Ectodermal cell (in vitro differentiated cells): ENCODE results near the gene GALNT4.

Source experiments
- H3K27ac ChIP-seq: 2 replicates; pipeline ENCODE4 v1.7.0; 2013; ENCODE audit warnings: mild to moderate bottlenecking, low read depth, low read length; ENCODE audit not compliant: insufficient read depth, poor library complexity, severe bottlenecking
- H3K27me3 ChIP-seq: 2 replicates; pipeline ENCODE4 v1.7.0; 2013; ENCODE audit warnings: mild to moderate bottlenecking, low read length; ENCODE audit not compliant: insufficient read depth, control insufficient read depth, poor library complexity, severe bottlenecking
- H3K36me3 ChIP-seq: one replicate; pipeline ENCODE4 v1.7.0; 2013; ENCODE audit warnings: low read length; ENCODE audit not compliant: control insufficient read depth, insufficient read depth
- H3K4me1 ChIP-seq: one replicate; pipeline ENCODE4 v1.7.0; 2013; ENCODE audit warnings: low read length; ENCODE audit not compliant: control insufficient read depth, insufficient read depth
- H3K4me3 ChIP-seq: 2 replicates; pipeline ENCODE4 v1.7.0; 2013; ENCODE audit warnings: low read depth, low read length, control low read depth; ENCODE audit not compliant: insufficient read depth
- H3K9me3 ChIP-seq: 2 replicates; pipeline ENCODE4 v1.7.0; 2013; ENCODE audit warnings: mild to moderate bottlenecking, low read length, moderate library complexity; ENCODE audit not compliant: control insufficient read depth
- WGBS, 2 experiments: methylation state at CpG; one replicate each; pipeline ENCODE4 v1.1.7; 2013; ENCODE audit warnings: missing lambda C conversion rate in 2 of 2; 5-methylcytosine and 5-hydroxymethylcytosine counted together

The GALNT4 gene

GRCh38 chr12:89494411-89495231 is 30.0 kb downstream of the GALNT4 start:
- no peak overlapping the region for H3K4me3 ChIP-seq
- H3K36me3 ChIP-seq: no peaks in the 10 kb centered on the region
- H3K27ac ChIP-seq: no peak overlapping the region
- H3K27me3 ChIP-seq: no peaks in the 10 kb centered on the region
- 92 to 95% methylated on average over 9 of the region's 9 CpGs for WGBS, 2 experiments
- no peaks in the 10 kb centered on the region for H3K9me3 ChIP-seq
- no peaks in the 10 kb centered on the region for H3K4me1 ChIP-seq

- Histone ChIP-seq H3K27me3 (no peaks in the 10 kb centered on the region), H3K27ac (no peak overlapping the region), H3K9me3 (no peaks in the 10 kb centered on the region), H3K36me3 (no peaks in the 10 kb centered on the region), H3K4me3 (no peak overlapping the region), H3K4me1 (no peaks in the 10 kb centered on the region)
- WGBS, 2 experiments: 89 to 93% methylated on average over 5 of the region's 5 CpGs
Observed at GRCh38 chr12:89493670-89494302, 30.8 kb downstream of the GALNT4 start.

- no peaks in the 10 kb centered on the region for H3K27me3 ChIP-seq
- H3K4me1 ChIP-seq: no peaks in the 10 kb centered on the region
- 72 to 73% methylated on average over 5 of the region's 5 CpGs for WGBS, 2 experiments
- H3K27ac ChIP-seq: no peak overlapping the region
- H3K9me3 ChIP-seq: no peaks in the 10 kb centered on the region
- no peak overlapping the region for H3K4me3 ChIP-seq
- H3K36me3 ChIP-seq: no peaks in the 10 kb centered on the region
Observed at GRCh38 chr12:89492883-89493282, 31.7 kb downstream of the GALNT4 start.

GRCh38 chr12:89490922-89491321 is 33.7 kb downstream of the GALNT4 start:
- Histone ChIP-seq H3K4me1 (no peaks in the 10 kb centered on the region), H3K27me3 (no peaks in the 10 kb centered on the region), H3K36me3 (no peaks in the 10 kb centered on the region), H3K4me3 (no peak overlapping the region), H3K27ac (no peak overlapping the region), H3K9me3 (no peaks in the 10 kb centered on the region)
- 91 to 93% methylated on average over 1 of the region's 1 CpG for WGBS, 2 experiments

GRCh38 chr12:89486264-89486663 is 38.3 kb downstream of the GALNT4 start:
- Histone ChIP-seq H3K4me3 (no peak overlapping the region), H3K9me3 (no peaks in the 10 kb centered on the region), H3K4me1 (no peaks in the 10 kb centered on the region), H3K27me3 (no peaks in the 10 kb centered on the region), H3K27ac (no peak overlapping the region), H3K36me3 (no peaks in the 10 kb centered on the region)
- 31 to 36% methylated on average over 2 of the region's 2 CpGs for WGBS, 2 experiments

- Histone ChIP-seq H3K27ac (no peak overlapping the region), H3K4me1 (no peaks in the 10 kb centered on the region), H3K9me3 (no peaks in the 10 kb centered on the region), H3K4me3 (no peak overlapping the region), H3K27me3 (no peaks in the 10 kb centered on the region), H3K36me3 (no peaks in the 10 kb centered on the region)
- 91 to 92% methylated on average over 1 of the region's 1 CpG for WGBS, 2 experiments
Observed at GRCh38 chr12:89484470-89484869, 40.1 kb downstream of the GALNT4 start.

GRCh38 chr12:89481213-89481914 is 43.2 kb downstream of the GALNT4 start:
- Histone ChIP-seq H3K27me3 (no peaks in the 10 kb centered on the region), H3K27ac (no peak overlapping the region), H3K4me1 (no peaks in the 10 kb centered on the region), H3K36me3 (no peaks in the 10 kb centered on the region), H3K4me3 (no peak overlapping the region), H3K9me3 (no peaks in the 10 kb centered on the region)
- WGBS, 2 experiments: 92 to 96% methylated on average over 2 of the region's 2 CpGs

GRCh38 chr12:89479982-89480381 is 44.6 kb downstream of the GALNT4 start:
- Histone ChIP-seq H3K9me3 (no peaks in the 10 kb centered on the region), H3K4me3 (no peak overlapping the region), H3K4me1 (no peaks in the 10 kb centered on the region), H3K36me3 (no peaks in the 10 kb centered on the region), H3K27me3 (no peaks in the 10 kb centered on the region), H3K27ac (no peak overlapping the region)
- WGBS, 2 experiments: 92 to 98% methylated on average over 3 of the region's 3 CpGs

GRCh38 chr12:89477633-89478279 is 46.8 kb downstream of the GALNT4 start:
- Histone ChIP-seq H3K9me3 (no peaks in the 10 kb centered on the region), H3K4me3 (no peak overlapping the region), H3K36me3 (no peaks in the 10 kb centered on the region), H3K27me3 (no peaks in the 10 kb centered on the region), H3K4me1 (no peaks in the 10 kb centered on the region), H3K27ac (no peak overlapping the region)
- WGBS, 2 experiments: 90 to 94% methylated on average over 8 of the region's 8 CpGs
